LHCN-M2 (cell line): Measurements from ENCODE around the gene AIF1. TPM values are rescaled to one million over a fixed set of nuclear protein-coding genes. Genes with fewer than 3 reads are reported as not detected.

Experiments
- DNase-seq: peaks from one replicate; pipeline ENCODE4 v3.0.0-alpha.2; 2012; ENCODE audit warnings: low read depth
- total RNA-seq: library from RNA; depleted of rRNA; stranded (reverse); fragments of >200 nt; gene quantifications from 2 replicates; pipeline ENCODE4 v1.2.3, GENCODE V29; 2014; rRNA removed

AIF1 gene
- total RNA-seq, 1 experiment from 2014 or later, result not detected

GRCh38 chr6:31663126-31663960 is 48.3 kb downstream of the AIF1 start:
- peak; percentile 41 for DNase-seq

GRCh38 chr6:31663961-31664789 is 49.1 kb downstream of the AIF1 start:
- peak; percentile 88 for DNase-seq

GRCh38 chr6:31664790-31665500 is 49.9 kb downstream of the AIF1 start, which contains the start of gene GPANK1:
Gene GPANK1 (minus strand): TSS chr6:31664997. CDS start chr6:31664478, 519 bp downstream.
- peak; percentile 97 for DNase-seq

- DNase-seq, result peak; percentile 97
Observed at GRCh38 chr6:31665501-31666336, 50.7 kb downstream of the AIF1 start, which contains the start of gene CSNK2B. Gene CSNK2B (plus strand): TSS chr6:31666080. CDS start chr6:31666832, 752 bp downstream.

- no peak for DNase-seq
Observed at GRCh38 chr6:31666337-31666965, 51.4 kb downstream of the AIF1 start.

Other genes starting within 250 kb of the AIF1 start
- 23.5 and 27.8 TPM in 2 replicates for gene MICA, start 211.6 kb upstream of the AIF1 start, total RNA-seq
- 10.6 and 13.0 TPM in 2 replicates for gene MICB, start 117.1 kb upstream of the AIF1 start, total RNA-seq
- gene MCCD1, start 86.3 kb upstream of the AIF1 start, total RNA-seq, result not detected in 2 replicates
- 402 and 452 TPM in 2 replicates for gene DDX39B, start 73.2 kb upstream of the AIF1 start, total RNA-seq
- gene ATP6V1G2, start 68.6 kb upstream of the AIF1 start, total RNA-seq, result 3.1 and 3.3 TPM in 2 replicates
- gene NFKBIL1, start 67.6 kb upstream of the AIF1 start, total RNA-seq, result 21.2 and 26.8 TPM in 2 replicates
- gene LTA, start 42.9 kb upstream of the AIF1 start, total RNA-seq, result not detected in 2 replicates
- gene TNF, start 39.7 kb upstream of the AIF1 start, total RNA-seq, result not detected in 2 replicates
- not detected in 2 replicates for gene LTB, start 32.8 kb upstream of the AIF1 start, total RNA-seq
- not detected in 2 replicates for gene LST1, start 29.0 kb upstream of the AIF1 start, total RNA-seq
- gene NCR3, start 22.2 kb upstream of the AIF1 start, total RNA-seq, result not detected in 2 replicates
- gene PRRC2A, start 5.5 kb downstream of the AIF1 start, total RNA-seq, result 75.9 and 81.7 TPM in 2 replicates
- 180 and 219 TPM in 2 replicates for gene BAG6, start 37.4 kb downstream of the AIF1 start, total RNA-seq
- gene APOM, start 40.7 kb downstream of the AIF1 start, total RNA-seq, result 3.9 and 4.4 TPM in 2 replicates
- 30.0 and 31.3 TPM in 2 replicates for gene C6orf47, start 45.5 kb downstream of the AIF1 start, total RNA-seq
- 28.5 and 31.2 TPM in 2 replicates for gene GPANK1, start 49.8 kb downstream of the AIF1 start, total RNA-seq
- 292 and 320 TPM in 2 replicates for gene CSNK2B, start 50.8 kb downstream of the AIF1 start, total RNA-seq
- 2.4 and 4.0 TPM in 2 replicates for gene LY6G5B, start 54.7 kb downstream of the AIF1 start, total RNA-seq
- gene LY6G5C, start 65.8 kb downstream of the AIF1 start, total RNA-seq, result 1.4 and 3.2 TPM in 2 replicates
- gene ABHD16A, start 88.1 kb downstream of the AIF1 start, total RNA-seq, result 45.8 and 50.5 TPM in 2 replicates
- not detected in 2 replicates for gene LY6G6F, start 91.6 kb downstream of the AIF1 start, total RNA-seq
- gene LY6G6D, start 100.1 kb downstream of the AIF1 start, total RNA-seq, result not detected in 2 replicates
- 0.51 TPM in 1 of 2 replicates, not detected in the other for gene LY6G6C, start 106.5 kb downstream of the AIF1 start, total RNA-seq
- not detected in 2 replicates for gene MPIG6B, start 108.1 kb downstream of the AIF1 start, total RNA-seq
- gene DDAH2, start 114.1 kb downstream of the AIF1 start, total RNA-seq, result 78.4 and 85.8 TPM in 2 replicates
- 771 and 894 TPM in 2 replicates for gene CLIC1, start 121.3 kb downstream of the AIF1 start, total RNA-seq
- 13.2 and 16.5 TPM in 2 replicates for gene MSH5, start 124.8 kb downstream of the AIF1 start, total RNA-seq
- 1.5 and 2.7 TPM in 2 replicates for gene SAPCD1, start 147.4 kb downstream of the AIF1 start, total RNA-seq
- not detected in 2 replicates for gene VWA7, start 162.1 kb downstream of the AIF1 start, total RNA-seq
- 63.2 and 68.7 TPM in 2 replicates for gene VARS1, start 180.5 kb downstream of the AIF1 start, total RNA-seq
- gene LSM2, start 191.7 kb downstream of the AIF1 start, total RNA-seq, result 78.7 and 88.2 TPM in 2 replicates
- 0.71 and 1.5 TPM in 2 replicates for gene HSPA1L, start 200.0 kb downstream of the AIF1 start, total RNA-seq
- gene HSPA1A, start 200.3 kb downstream of the AIF1 start, total RNA-seq, result 98.9 and 101 TPM in 2 replicates
- 86.1 and 92.2 TPM in 2 replicates for gene HSPA1B, start 212.5 kb downstream of the AIF1 start, total RNA-seq
- 43.9 and 57.2 TPM in 2 replicates for gene NEU1, start 247.6 kb downstream of the AIF1 start, total RNA-seq